Kidney (tissue), 14 donors: Measurements from ENCODE around the gene PAFAH1B1. TPM values are rescaled to one million over a fixed set of nuclear protein-coding genes. Genes with fewer than 3 reads are reported as not detected.
A peak's percentile ranks its signal among the peaks of the same experiment; 100 is the strongest.

ENCODE experiments used
- DNase-seq, 5 donors: peaks; one replicate each; pipeline ENCODE4 v3.0.0-alpha.2; 2013 to 2020
- FAIRE-seq: peaks from 2 replicates; lab custom pipeline; 2012; peaks lifted over from hg19 to GRCh38; lab: Jason Lieb, UNC
- H3K27ac ChIP-seq, 2 donors: one replicate each; pipeline ENCODE4 v1.7.0; 2013; ENCODE audit warnings: low read depth in 2 of 2, low read length in 2 of 2, inconsistent platforms in 1 of 2
- H3K27me3 ChIP-seq: one replicate; pipeline ENCODE4 v1.7.1; 2013; ENCODE audit warnings: low read length, inconsistent platforms; ENCODE audit not compliant: control insufficient read depth, insufficient read depth
- H3K36me3 ChIP-seq, 3 donors: one replicate each; pipeline versions ENCODE4 v1.7.0 to v1.7.1; 2013; ENCODE audit warnings: low read length in 3 of 3, control low read depth in 1 of 3, inconsistent platforms in 1 of 3; ENCODE audit not compliant: insufficient read depth in 3 of 3, control insufficient read depth in 2 of 3
- H3K4me1 ChIP-seq, 3 donors: one replicate each; pipeline versions ENCODE4 v1.7.0 to v1.7.1; 2013; ENCODE audit warnings: low read length in 3 of 3, inconsistent platforms in 1 of 3, low read depth in 1 of 3; ENCODE audit not compliant: control insufficient read depth in 2 of 3, insufficient read depth in 2 of 3
- H3K4me3 ChIP-seq, 3 donors: one replicate each; pipeline versions ENCODE4 v1.7.0 to v1.8.1; 2013; ENCODE audit warnings: low read length in 3 of 3, control low read depth in 1 of 3, inconsistent platforms in 1 of 3
- H3K9ac ChIP-seq, 3 donors: one replicate each; pipeline versions ENCODE4 v1.7.0 to v1.7.1; 2013; ENCODE audit warnings: low read length in 3 of 3, control low read depth in 1 of 3, inconsistent platforms in 1 of 3
- H3K9me3 ChIP-seq, 3 donors: one replicate each; pipeline versions ENCODE4 v1.7.0 to v1.7.1; 2013; ENCODE audit warnings: low read length in 3 of 3, control low read depth in 1 of 3, inconsistent platforms in 1 of 3; ENCODE audit not compliant: control insufficient read depth in 2 of 3, insufficient read depth in 1 of 3
- intact Hi-C: fragments of 100-400 bp; cut with DNase I; formaldehyde crosslinking; loops from one replicate; pipeline ENCODE4 v1.11.1; 2022
- polyA plus RNA-seq: library from polyadenylated mRNA; stranded (reverse); fragments of 350-450 nt; fragmentation: Illumina TruSeq; extraction: RNeasy Lipid Tissue Mini Kit (QIAGEN cat#74804); gene quantifications from one replicate; pipeline ENCODE4 v1.2.3, GENCODE V29; 2014; ENCODE audit warnings: low read depth, low replicate concordance; ENCODE audit not compliant: insufficient read depth
- total RNA-seq: library from RNA; stranded (reverse); fragmentation: NEBNext Ultra II Directional; extraction: Animal tissue kit (Norgen Biotek cat#: 25700); gene quantifications from one replicate; pipeline ENCODE4 v1.2.1, GENCODE V29; 2021
- TF ChIP-seq, protein P1 (sequence below): IDR thresholded peaks from 3 replicates; pipeline ENCODE4 v1.5.1; 2012; ENCODE audit warnings: mild to moderate bottlenecking, moderate library complexity, borderline replicate concordance; ENCODE audit not compliant: insufficient read depth; ENCODE audit errors: extremely low read depth
- donor health status: control.
- donor health status: control.
- donor health status: control.
- donor health status: control.
- donor health status: control.
- donor health status: DM: yes; HTN: yes; CAD: no.
- donor health status: Normal renal cell carcinoma (clear cell type).

The PAFAH1B1 gene
- total and polyA plus RNA-seq, 2 donors from 2014 or later: 46.7 to 125 TPM

DNA sequence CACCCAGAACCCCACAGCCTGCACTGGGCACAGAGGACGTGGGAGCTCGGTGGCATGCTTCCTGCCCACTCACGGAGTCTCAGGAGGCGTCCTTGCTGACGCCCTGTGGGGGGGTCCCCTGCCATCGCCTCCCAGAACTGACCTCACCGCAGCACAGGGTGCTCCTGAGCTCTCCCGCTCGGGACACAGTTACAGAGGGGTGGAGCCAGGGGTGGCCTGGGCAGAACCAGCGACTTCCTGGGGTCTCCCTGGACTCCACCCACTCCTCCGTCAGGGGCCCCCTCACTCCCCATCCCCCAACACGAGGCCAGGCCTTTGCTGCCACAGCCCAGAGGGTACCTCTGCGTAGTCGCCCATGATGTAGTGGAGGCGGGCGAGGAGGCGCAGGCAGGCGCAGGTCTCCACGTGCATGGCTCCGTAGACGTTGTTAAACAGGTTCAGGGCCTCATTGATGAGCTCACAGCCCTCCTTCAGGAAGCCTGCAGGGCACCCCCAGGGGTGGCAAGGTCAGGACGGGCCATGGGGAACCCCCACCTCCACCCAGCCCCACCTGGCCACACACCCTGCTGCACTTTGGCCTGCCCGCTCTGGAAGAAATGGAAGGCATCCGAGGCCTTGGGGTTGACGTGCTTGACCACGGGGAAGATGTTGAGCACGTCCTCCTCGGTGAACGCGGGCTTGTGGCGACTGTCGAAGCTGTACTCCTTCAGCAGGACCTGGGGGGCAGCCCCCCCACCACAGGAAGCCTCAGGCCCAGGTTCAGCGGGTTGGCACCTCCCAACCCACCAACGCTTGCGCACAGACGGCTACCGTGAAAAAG is 100.3 kb downstream of the PAFAH1B1 start:
- no peaks in the 10 kb centered on the region for H3K4me1 ChIP-seq
- no peak overlapping the region for H3K27ac ChIP-seq
- TF ChIP-seq, protein P1, sequence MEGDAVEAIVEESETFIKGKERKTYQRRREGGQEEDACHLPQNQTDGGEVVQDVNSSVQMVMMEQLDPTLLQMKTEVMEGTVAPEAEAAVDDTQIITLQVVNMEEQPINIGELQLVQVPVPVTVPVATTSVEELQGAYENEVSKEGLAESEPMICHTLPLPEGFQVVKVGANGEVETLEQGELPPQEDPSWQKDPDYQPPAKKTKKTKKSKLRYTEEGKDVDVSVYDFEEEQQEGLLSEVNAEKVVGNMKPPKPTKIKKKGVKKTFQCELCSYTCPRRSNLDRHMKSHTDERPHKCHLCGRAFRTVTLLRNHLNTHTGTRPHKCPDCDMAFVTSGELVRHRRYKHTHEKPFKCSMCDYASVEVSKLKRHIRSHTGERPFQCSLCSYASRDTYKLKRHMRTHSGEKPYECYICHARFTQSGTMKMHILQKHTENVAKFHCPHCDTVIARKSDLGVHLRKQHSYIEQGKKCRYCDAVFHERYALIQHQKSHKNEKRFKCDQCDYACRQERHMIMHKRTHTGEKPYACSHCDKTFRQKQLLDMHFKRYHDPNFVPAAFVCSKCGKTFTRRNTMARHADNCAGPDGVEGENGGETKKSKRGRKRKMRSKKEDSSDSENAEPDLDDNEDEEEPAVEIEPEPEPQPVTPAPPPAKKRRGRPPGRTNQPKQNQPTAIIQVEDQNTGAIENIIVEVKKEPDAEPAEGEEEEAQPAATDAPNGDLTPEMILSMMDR: no peak
- no peak overlapping the region for H3K9ac ChIP-seq
- H3K9me3 ChIP-seq: no peaks in the 10 kb centered on the region
- H3K36me3 ChIP-seq: peaks cover 0 to 22% (median 10%) of the 10 kb centered on the region in 3 donors
- intact Hi-C loops: no loop called here
- no peak for FAIRE-seq
- no peaks in the 10 kb centered on the region for H3K27me3 ChIP-seq
- H3K4me3 ChIP-seq: no peak overlapping the region
- DNase-seq: peak in 2 of 5 donors; percentile 43 to 75

DNA sequence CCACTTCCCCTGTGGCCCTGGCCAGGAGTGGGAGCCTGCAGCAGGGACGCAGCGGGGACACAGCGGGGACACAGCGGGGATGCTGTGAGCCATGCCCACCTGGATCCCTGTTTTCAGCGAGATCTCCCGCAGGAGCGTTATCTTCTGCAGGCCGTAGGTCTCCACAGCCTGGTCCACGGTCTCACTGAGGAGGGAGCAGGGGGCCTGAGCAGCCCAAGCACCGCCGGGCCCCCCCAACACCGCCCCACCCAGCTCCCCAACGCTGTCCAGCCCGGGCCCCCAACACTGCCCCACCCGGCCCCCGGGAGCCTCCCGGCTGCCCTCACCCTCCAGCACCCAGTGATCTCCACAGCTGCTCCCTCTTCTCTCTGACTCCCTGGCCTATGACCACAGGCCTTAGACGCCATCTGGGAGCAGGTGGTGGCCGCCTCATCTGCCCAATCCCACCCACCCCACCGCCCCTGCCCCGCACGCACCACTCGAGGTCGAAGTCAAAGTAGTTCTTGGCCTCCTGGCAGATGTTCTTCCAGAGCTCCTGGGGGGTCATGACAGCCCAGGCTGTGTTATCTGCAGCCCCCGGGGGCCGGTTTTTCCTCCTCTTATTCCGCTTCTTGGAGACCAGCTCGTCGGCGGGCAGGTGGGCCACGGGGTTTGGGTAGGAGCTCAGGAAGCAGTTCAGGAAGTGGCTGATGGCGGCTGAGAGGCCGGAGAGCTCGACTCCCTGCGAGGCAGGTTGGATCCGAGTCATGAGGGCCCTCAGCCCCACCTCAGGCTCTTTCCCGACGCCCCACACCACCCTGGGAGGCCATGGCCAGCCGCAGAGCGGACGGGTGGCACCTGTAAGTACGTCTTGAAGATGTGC is 101.2 kb downstream of the PAFAH1B1 start:
- Histone ChIP-seq H3K36me3 (peaks cover 0 to 22% (median 10%) of the 10 kb centered on the region in 3 donors), H3K4me1 (no peaks in the 10 kb centered on the region), H3K4me3 (no peak overlapping the region), H3K27ac (no peak overlapping the region), H3K9me3 (no peaks in the 10 kb centered on the region), H3K27me3 (no peaks in the 10 kb centered on the region), H3K9ac (no peak overlapping the region)
- FAIRE-seq (no peak), DNase-seq (peak in 1 of 5 donors; percentile 71)
- TF ChIP-seq, protein P1: no peak
- intact Hi-C loops: no loop called here

DNA sequence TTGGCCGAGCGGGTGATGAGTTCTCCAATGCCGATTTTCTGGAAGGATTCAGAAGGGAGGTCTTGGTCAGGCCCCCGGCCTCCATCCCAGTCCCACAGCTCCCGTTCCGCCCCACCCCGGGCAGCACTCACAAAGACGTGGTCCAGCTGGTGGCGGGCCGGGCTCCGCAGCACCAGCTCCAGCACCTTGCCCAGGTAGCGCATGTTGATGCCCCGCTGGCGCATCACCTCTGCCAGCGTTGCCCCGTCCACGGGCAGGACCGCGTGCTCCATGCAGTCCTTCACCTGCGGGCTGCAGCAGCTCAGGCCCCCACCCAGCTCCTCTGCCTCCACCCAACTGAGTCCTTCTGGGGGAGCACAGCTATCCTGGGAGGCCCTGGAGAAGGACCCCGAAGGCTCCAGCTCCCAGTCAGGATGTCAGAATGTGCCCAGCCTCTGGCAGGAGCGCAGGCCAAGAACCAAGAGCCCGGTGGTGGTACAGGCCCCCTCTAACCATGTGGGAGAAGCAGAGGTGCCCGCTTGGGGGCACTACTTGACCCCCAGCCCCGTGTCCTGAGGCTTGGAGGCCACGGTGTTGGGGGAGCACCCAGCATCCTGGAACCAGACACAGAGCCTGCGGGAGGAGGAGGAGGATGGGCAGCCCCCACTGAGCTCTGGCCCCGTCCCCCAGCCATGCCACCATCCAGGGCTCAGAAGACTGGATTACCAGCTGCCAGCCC is 101.9 kb downstream of the PAFAH1B1 start:
- Histone ChIP-seq H3K4me3 (no peak overlapping the region), H3K36me3 (peaks cover 0 to 25% (median 12%) of the 10 kb centered on the region in 3 donors), H3K4me1 (no peaks in the 10 kb centered on the region), H3K9me3 (no peaks in the 10 kb centered on the region), H3K9ac (no peak overlapping the region), H3K27ac (no peak overlapping the region), H3K27me3 (no peaks in the 10 kb centered on the region)
- TF ChIP-seq, protein P1: no peak
- intact Hi-C loops: no loop called here
- DNase-seq (peak in 1 of 5 donors; percentile 49), FAIRE-seq (no peak)
